Esophagus squamous epithelium (tissue), 5 donors: Measurements from ENCODE around the gene LAMA3. TPM values are rescaled to one million over a fixed set of nuclear protein-coding genes. Genes with fewer than 3 reads are reported as not detected.

Experiments used
- DNase-seq: peaks from one replicate; lab custom pipeline; 2025; lab: John Stamatoyannopoulos, UW
- H3K27ac ChIP-seq, 4 donors: fragments of 200-600 bp; sonication (generic); one replicate each; pipeline ENCODE4 v1.5.1; 2016 to 2019; ENCODE audit warnings: mild to moderate bottlenecking in 1 of 4
- H3K27me3 ChIP-seq, 4 donors: fragments of 200-600 bp; sonication (generic); 1 replicate in 3 of 4; 2 replicates in 1 of 4; pipeline versions ENCODE4 v1.5.1 to v1.6.0; 2017 to 2021; ENCODE audit warnings: antibody characterized with exemption in 1 of 4
- H3K36me3 ChIP-seq, 3 donors: fragments of 200-600 bp; sonication (generic); one replicate each; pipeline ENCODE4 v1.5.1; 2016 to 2019
- H3K4me1 ChIP-seq, 3 donors: fragments of 200-600 bp; sonication (generic); one replicate each; pipeline ENCODE4 v1.5.1; 2017 to 2019
- H3K4me3 ChIP-seq, 4 donors: fragments of 200-600 bp; sonication (generic); 1 replicate in 3 of 4; 2 replicates in 1 of 4; pipeline ENCODE4 v1.5.1; 2016 to 2019; ENCODE audit warnings: mild to moderate bottlenecking in 2 of 4, moderate library complexity in 1 of 4
- H3K9me3 ChIP-seq, 3 donors: fragments of 200-600 bp; sonication (generic); one replicate each; pipeline ENCODE4 v1.5.1; 2016 to 2019
- POLR2A ChIP-seq, 4 donors: fragments of 450-650 bp; IDR thresholded peaks; one replicate each; pipeline ENCODE4 v1.6.1; 2017; ENCODE audit warnings: antibody characterized with exemption in 4 of 4, mild to moderate bottlenecking in 4 of 4, moderate library complexity in 3 of 4
- WGBS, 2 donors: methylation state at CpG; one replicate each; pipeline ENCODE4 v1.1.5; 2018; 5-methylcytosine and 5-hydroxymethylcytosine counted together
- intact Hi-C: fragments of 100-400 bp; cut with DNase I; formaldehyde crosslinking; loops from one replicate; pipeline ENCODE4 v1.15.0; 2022
- total RNA-seq, 4 donors: library from RNA; depleted of rRNA; stranded (reverse); fragments of >200 nt; gene quantifications; one replicate each; pipeline ENCODE4 v1.1.0, GENCODE V29; 2016
- TF ChIP-seq, protein P1 (sequence below), 6 experiments: fragments of 450-650 bp in 4 of 6; fragments of 200-600 bp in 2 of 6; sonication (generic) in 2 of 6; IDR thresholded peaks; one replicate each; pipeline ENCODE4 v1.5.1; 2016 to 2019; ENCODE audit warnings: antibody characterized with exemption in 6 of 6, mild to moderate bottlenecking in 4 of 6, moderate library complexity in 4 of 6
- donor health status: DM: yes; HTN: yes; CAD: no.

Gene LAMA3
- total RNA-seq, 4 donors from 2014 or later: 28.7 to 81.3 (median 44.8) TPM

DNA sequence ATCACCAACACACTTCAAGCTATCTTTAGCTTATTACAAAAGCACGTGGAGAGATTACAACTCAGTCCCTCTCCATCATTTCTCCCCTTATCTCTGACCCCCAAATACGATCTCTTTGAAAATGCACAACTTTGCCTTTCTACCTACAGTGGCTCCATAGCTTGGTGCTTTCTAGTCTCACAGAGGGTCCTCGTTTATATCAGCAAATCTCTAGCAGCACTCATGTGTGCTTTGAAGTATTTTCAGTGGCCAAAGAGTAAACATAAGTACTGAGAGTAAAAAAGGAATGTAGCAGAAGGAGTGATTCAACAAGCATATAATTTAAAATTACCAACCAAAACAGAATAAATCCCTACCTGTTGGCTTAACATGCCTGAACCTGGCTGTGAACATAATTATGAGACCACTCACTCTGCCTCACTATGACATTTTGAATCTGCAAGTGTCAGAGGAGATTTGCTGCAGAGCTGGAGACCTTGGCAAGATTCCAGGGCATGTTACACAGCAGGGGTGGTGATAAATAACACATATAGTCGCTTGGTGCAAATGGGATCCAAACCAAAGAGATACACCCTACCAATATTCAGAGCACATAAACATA is 54.6 kb downstream of the LAMA3 start:
- no peaks in the 10 kb centered on the region for H3K9me3 ChIP-seq
- WGBS, 2 donors: 52 to 66% methylated on average over 4 of the region's 4 CpGs
- peaks cover 0 to 4% (median 0%) of the 10 kb centered on the region in 3 donors for H3K36me3 ChIP-seq
- no peak for TF ChIP-seq POLR2A (IDR thresholded peaks at IDR 0.05)
- TF ChIP-seq, protein P1, sequence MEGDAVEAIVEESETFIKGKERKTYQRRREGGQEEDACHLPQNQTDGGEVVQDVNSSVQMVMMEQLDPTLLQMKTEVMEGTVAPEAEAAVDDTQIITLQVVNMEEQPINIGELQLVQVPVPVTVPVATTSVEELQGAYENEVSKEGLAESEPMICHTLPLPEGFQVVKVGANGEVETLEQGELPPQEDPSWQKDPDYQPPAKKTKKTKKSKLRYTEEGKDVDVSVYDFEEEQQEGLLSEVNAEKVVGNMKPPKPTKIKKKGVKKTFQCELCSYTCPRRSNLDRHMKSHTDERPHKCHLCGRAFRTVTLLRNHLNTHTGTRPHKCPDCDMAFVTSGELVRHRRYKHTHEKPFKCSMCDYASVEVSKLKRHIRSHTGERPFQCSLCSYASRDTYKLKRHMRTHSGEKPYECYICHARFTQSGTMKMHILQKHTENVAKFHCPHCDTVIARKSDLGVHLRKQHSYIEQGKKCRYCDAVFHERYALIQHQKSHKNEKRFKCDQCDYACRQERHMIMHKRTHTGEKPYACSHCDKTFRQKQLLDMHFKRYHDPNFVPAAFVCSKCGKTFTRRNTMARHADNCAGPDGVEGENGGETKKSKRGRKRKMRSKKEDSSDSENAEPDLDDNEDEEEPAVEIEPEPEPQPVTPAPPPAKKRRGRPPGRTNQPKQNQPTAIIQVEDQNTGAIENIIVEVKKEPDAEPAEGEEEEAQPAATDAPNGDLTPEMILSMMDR (IDR thresholded peaks at IDR 0.05): no peak
- no peak for DNase-seq
- no peak overlapping the region for H3K27ac ChIP-seq
- peaks cover 0 to 6% (median 0%) of the 10 kb centered on the region in 3 donors for H3K4me1 ChIP-seq
- intact Hi-C loops: no loop called here
- H3K4me3 ChIP-seq: no peak overlapping the region
- H3K27me3 ChIP-seq: no peaks in the 10 kb centered on the region

DNA sequence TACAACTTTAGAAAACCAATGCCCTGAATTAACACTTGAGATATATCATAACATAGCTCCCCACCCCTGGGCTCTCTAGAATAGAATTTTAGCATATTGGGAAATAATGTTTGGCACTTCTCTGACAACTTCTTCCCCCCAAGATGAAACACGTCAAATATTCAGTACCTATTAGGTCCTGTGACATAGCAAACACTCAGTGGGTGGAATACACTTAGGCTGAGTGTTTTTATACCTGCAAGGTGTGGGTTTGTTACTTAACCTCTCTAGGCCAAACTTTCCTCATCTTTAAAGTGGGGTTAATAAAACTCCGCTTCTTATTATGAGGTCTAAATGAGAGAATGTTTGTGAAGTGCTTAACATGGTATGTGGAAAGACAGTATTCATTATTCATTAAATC is 56.1 kb downstream of the LAMA3 start:
- H3K4me1 ChIP-seq: peaks cover 0 to 6% (median 0%) of the 10 kb centered on the region in 3 donors
- H3K9me3 ChIP-seq: no peaks in the 10 kb centered on the region
- TF ChIP-seq POLR2A (IDR thresholded peaks at IDR 0.05): no peak
- TF ChIP-seq, protein P1 (IDR thresholded peaks at IDR 0.05): no peak
- intact Hi-C loops: no loop called here
- H3K27me3 ChIP-seq: no peaks in the 10 kb centered on the region
- peaks cover 0 to 12% (median 0%) of the 10 kb centered on the region in 3 donors for H3K36me3 ChIP-seq
- H3K27ac ChIP-seq: no peak overlapping the region
- DNase-seq: no peak
- 89 to 90% methylated on average over 2 of the region's 2 CpGs for WGBS, 2 donors
- H3K4me3 ChIP-seq: no peak overlapping the region

DNA sequence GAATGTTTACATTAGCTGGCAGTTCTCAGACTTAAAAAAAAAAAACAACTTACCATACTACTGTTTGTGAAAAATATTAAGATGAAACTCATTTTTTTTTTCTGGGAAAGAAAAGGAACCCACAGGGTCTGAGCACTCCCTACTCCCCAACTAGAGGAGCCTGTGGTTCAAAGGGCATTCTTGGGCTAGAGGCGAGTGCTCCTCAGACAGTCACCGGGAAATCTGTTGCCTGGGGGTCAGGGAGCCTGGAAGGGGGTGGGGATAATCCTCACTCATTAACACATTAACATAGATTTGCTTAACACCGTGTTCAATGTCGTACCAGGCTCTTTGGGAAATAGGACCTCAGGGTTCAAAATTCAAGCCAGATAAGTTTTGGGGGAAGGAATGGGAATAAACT is 57.6 kb downstream of the LAMA3 start:
- H3K27ac ChIP-seq: no peak overlapping the region
- H3K4me3 ChIP-seq: no peak overlapping the region
- no peaks in the 10 kb centered on the region for H3K27me3 ChIP-seq
- H3K4me1 ChIP-seq: peaks cover 0 to 6% (median 0%) of the 10 kb centered on the region in 3 donors
- peaks cover 0 to 22% (median 0%) of the 10 kb centered on the region in 3 donors for H3K36me3 ChIP-seq
- H3K9me3 ChIP-seq: no peaks in the 10 kb centered on the region
- intact Hi-C loops: no loop called here
- DNase-seq: no peak
- TF ChIP-seq, protein P1 (IDR thresholded peaks at IDR 0.05): no peak
- no peak for TF ChIP-seq POLR2A (IDR thresholded peaks at IDR 0.05)
- 84% methylated on average over 4 of the region's 4 CpGs for WGBS, 2 donors

GRCh38 chr18:23752363-23752762 is 63.1 kb downstream of the LAMA3 start:
- Histone ChIP-seq H3K4me1 (peaks cover 0 to 8% (median 0%) of the 10 kb centered on the region in 3 donors), H3K9me3 (no peaks in the 10 kb centered on the region), H3K36me3 (peaks cover 0 to 37% (median 0%) of the 10 kb centered on the region in 3 donors), H3K4me3 (no peak overlapping the region), H3K27me3 (no peaks in the 10 kb centered on the region), H3K27ac (no peak overlapping the region)
- intact Hi-C loops: no loop called here
- WGBS, 2 donors: 88 to 92% methylated on average over 2 of the region's 2 CpGs
- DNase-seq: no peak
- TF ChIP-seq, protein P1 (IDR thresholded peaks at IDR 0.05): no peak
- no peak for TF ChIP-seq POLR2A (IDR thresholded peaks at IDR 0.05)

DNA sequence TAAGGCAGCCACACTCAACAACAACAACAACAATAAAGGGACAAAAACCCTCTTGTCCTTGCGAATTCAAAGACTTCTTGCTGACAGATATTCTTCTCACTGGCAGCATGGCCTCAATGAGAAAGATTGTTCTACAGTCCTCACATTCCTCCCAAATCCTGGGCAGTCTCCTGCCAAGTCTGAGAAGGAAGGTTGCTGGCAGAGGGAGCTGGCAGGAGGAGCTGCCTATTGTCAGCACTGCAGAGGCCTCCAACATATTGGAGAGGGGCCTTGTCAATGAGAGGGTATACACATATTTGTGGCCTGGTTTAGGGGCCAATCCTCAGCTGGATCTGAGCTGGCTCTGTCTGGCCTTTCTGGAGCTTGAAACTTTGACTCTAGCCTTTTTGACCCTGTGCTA is 63.5 kb downstream of the LAMA3 start:
- no peaks in the 10 kb centered on the region for H3K27me3 ChIP-seq
- no peak overlapping the region for H3K4me3 ChIP-seq
- no peak for DNase-seq
- TF ChIP-seq POLR2A (IDR thresholded peaks at IDR 0.05): no peak
- TF ChIP-seq, protein P1 (IDR thresholded peaks at IDR 0.05): no peak
- peaks cover 0 to 37% (median 0%) of the 10 kb centered on the region in 3 donors for H3K36me3 ChIP-seq
- H3K4me1 ChIP-seq: peaks cover 0 to 8% (median 0%) of the 10 kb centered on the region in 3 donors
- intact Hi-C loops: no loop called here
- no peaks in the 10 kb centered on the region for H3K9me3 ChIP-seq
- H3K27ac ChIP-seq: no peak overlapping the region
- 33 to 41% methylated on average over 1 of the region's 1 CpG for whole genome bisulfite sequencing, 2 donors
